Measurements from ENCODE around the gene ZNF492. TPM values are rescaled to one million over a fixed set of nuclear protein-coding genes. Genes with fewer than 3 reads are reported as not detected.
"Not testable (repeated sequence)": the region's sequence is repeated elsewhere in the genome, so short reads cannot be mapped to it uniquely, and the experiment has no call there.

ZNF492 gene
- total RNA-seq, 1 donor from 2014 or later = not detected

GRCh38 chr19:22612316-22612715 is 21.8 kb upstream of the ZNF492 start:
- Mint-ChIP-seq H3K36me3 (no peaks in the 10 kb centered on the region), H3K4me3 (no peak overlapping the region), H3K27ac (no peak overlapping the region), H3K4me1 (ENCODE audit: unreplicated experiment) (no peaks in the 10 kb centered on the region), H3K27me3 (no peaks in the 10 kb centered on the region), H3K9me3 (peaks cover 4% of the 10 kb centered on the region)
- TF ChIP-seq CTCF (conservative IDR thresholded peaks at IDR 0.05) = no peak
- DNase-seq (ENCODE audit: extremely low spot score, unreplicated experiment) = no peak

- Mint-ChIP-seq H3K36me3 (no peaks in the 10 kb centered on the region), H3K27me3 (no peaks in the 10 kb centered on the region), H3K9me3 (peaks cover 9% of the 10 kb centered on the region), H3K4me1 (ENCODE audit: unreplicated experiment) (no peaks in the 10 kb centered on the region), H3K27ac (no peak overlapping the region), H3K4me3 (no peak overlapping the region)
- no peak for TF ChIP-seq CTCF (conservative IDR thresholded peaks at IDR 0.05)
- DNase-seq (ENCODE audit: extremely low spot score, unreplicated experiment) = no peak
Measured at GRCh38 chr19:22616659-22617058, 17.5 kb upstream of the ZNF492 start.

- DNase-seq (ENCODE audit: extremely low spot score, unreplicated experiment); H3K4me3 Mint-ChIP-seq; H3K9me3 Mint-ChIP-seq; H3K4me1 Mint-ChIP-seq (ENCODE audit: unreplicated experiment); H3K27me3 Mint-ChIP-seq; H3K36me3 Mint-ChIP-seq; H3K27ac Mint-ChIP-seq: not testable (repeated sequence)
Measured at GRCh38 chr19:22617181-22617580, 16.9 kb upstream of the ZNF492 start.

GRCh38 chr19:22617614-22618320 is 16.4 kb upstream of the ZNF492 start:
- no peaks in the 10 kb centered on the region for H3K4me1 Mint-ChIP-seq (ENCODE audit: unreplicated experiment)
- DNase-seq (ENCODE audit: extremely low spot score, unreplicated experiment) = no peak
- H3K36me3 Mint-ChIP-seq = no peaks in the 10 kb centered on the region
- no peaks in the 10 kb centered on the region for H3K27me3 Mint-ChIP-seq
- H3K4me3 Mint-ChIP-seq = no peak overlapping the region
- H3K9me3 Mint-ChIP-seq = peaks cover 9% of the 10 kb centered on the region
- no peak overlapping the region for H3K27ac Mint-ChIP-seq
- TF ChIP-seq CTCF (conservative IDR thresholded peaks at IDR 0.05) = no peak

- TF ChIP-seq CTCF (conservative IDR thresholded peaks at IDR 0.05) = no peak
- no peaks in the 10 kb centered on the region for H3K4me1 Mint-ChIP-seq (ENCODE audit: unreplicated experiment)
- H3K27ac Mint-ChIP-seq = no peak overlapping the region
- DNase-seq (ENCODE audit: extremely low spot score, unreplicated experiment) = no peak
- no peaks in the 10 kb centered on the region for H3K27me3 Mint-ChIP-seq
- no peaks in the 10 kb centered on the region for H3K36me3 Mint-ChIP-seq
- peaks cover 5% of the 10 kb centered on the region for H3K9me3 Mint-ChIP-seq
- no peak overlapping the region for H3K4me3 Mint-ChIP-seq
Measured at GRCh38 chr19:22619371-22619770, 14.8 kb upstream of the ZNF492 start.

GRCh38 chr19:22619932-22620331 is 14.2 kb upstream of the ZNF492 start:
- Mint-ChIP-seq H3K27me3 (no peaks in the 10 kb centered on the region), H3K9me3 (peaks cover 5% of the 10 kb centered on the region), H3K4me1 (ENCODE audit: unreplicated experiment) (no peaks in the 10 kb centered on the region), H3K4me3 (no peak overlapping the region), H3K36me3 (no peaks in the 10 kb centered on the region), H3K27ac (no peak overlapping the region)
- TF ChIP-seq CTCF (conservative IDR thresholded peaks at IDR 0.05) = no peak
- DNase-seq (ENCODE audit: extremely low spot score, unreplicated experiment) = no peak

All from type B pancreatic cell (in vitro differentiated cells).